HG02970 (cell line): ENCODE data around the gene SPIRE2.
"Not testable (repeated sequence)": the region's sequence is repeated elsewhere in the genome, so short reads cannot be mapped to it uniquely, and the experiment has no call there.

Source experiments
- ATAC-seq: cut with Tn5 transposase; IDR thresholded peaks from one replicate; pipeline ENCODE4 v1.9.1; 2021; ENCODE audit warnings: mild to moderate bottlenecking, moderate library complexity, moderate number of reproducible peaks; ENCODE audit not compliant: unreplicated experiment, low FRiP score

The SPIRE2 gene

DNA sequence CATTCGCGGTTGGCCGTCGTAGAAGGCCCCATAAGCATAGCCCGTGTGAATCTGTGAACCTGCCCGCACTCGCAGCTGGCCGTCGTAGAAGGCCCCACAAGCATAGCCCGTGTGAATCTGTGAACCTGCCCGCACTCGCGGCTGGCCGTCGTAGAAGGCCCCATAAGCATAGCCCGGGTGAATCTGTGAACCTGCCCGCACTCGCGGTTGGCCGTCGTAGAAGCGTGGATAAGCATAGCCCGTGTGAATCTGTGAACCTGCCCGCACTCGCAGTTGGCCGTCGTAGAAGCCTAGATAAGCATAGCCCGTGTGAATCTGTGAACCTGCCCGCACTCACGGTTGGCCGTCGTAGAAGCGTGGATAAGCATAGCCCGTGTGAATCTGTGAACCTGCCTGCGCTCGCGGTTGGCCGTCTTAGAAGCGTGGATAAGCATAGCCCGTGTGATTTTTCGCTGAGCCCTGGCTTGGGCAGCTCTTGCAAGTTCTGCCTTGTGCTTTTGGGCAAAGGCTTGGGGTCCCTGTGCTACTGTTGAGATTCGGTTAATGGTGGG, 6.6 kb downstream of the SPIRE2 start:
- not testable (repeated sequence) for ATAC-seq

DNA sequence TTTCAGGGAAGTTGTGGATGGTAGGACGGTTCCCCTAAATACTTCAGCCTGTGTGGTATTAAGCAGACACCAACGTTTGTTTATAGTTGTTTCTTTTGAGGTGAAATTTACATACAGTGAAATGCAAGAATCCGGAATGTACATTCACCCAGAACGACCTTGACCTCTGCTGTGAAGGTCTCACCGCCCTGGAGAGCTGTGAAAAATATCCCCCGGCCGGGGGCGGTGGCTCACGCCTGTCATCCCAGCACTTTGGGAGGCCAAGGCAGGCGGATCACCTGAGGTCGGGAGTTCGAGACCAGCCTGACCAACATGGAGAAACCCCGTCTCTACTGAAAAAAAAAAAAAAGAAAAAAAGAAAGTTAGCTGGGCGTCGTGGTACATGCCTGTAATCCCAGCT, 8.2 kb downstream of the SPIRE2 start:
- ATAC-seq: not testable (repeated sequence)

DNA sequence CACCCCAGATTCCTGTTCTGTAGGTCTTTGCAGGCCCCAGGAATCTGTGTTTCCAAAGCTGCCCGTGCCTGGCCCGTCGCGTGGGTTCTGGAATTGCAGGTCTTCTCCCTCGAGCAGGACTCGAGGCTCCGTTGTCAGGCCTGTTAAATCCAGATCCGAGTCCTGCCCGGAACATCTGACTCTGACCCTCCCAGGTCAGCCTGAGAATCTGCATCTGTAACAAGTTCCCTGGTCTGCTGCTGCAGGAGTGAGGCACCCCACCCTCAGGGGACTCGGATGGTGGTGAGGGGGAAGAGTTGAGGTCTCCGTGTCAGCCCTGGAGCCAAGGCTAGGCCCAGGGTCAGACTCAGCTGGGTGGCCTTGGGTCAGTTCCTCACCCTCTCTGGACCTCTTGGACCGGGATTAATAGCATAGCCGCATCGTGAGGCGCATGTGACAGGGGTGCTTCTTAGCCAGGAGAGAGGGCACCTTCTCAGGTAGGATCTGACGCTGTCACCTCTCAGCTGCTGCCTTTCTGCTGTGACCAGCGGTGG, 8.8 kb downstream of the SPIRE2 start:
- ATAC-seq: no peak

DNA sequence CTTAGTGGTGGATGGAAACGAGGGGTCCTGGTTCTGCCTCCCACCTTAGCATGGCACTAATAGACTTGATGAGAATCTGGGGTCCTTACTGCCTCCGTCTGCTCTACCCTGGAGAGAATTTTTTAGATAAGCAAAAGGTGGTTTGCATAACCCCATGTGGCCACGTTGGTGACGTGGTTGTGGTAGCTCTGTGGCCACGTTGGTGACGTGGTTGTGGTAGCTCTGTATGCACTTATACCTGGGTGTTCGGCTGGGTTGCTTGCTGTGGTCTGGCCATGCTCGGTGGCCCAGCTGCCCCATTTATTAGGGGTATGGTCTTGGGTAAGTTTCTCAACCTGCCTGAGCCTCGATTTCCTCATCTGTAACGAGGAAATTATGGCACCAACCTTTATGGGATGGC, 13.0 kb downstream of the SPIRE2 start:
- no peak for ATAC-seq

DNA sequence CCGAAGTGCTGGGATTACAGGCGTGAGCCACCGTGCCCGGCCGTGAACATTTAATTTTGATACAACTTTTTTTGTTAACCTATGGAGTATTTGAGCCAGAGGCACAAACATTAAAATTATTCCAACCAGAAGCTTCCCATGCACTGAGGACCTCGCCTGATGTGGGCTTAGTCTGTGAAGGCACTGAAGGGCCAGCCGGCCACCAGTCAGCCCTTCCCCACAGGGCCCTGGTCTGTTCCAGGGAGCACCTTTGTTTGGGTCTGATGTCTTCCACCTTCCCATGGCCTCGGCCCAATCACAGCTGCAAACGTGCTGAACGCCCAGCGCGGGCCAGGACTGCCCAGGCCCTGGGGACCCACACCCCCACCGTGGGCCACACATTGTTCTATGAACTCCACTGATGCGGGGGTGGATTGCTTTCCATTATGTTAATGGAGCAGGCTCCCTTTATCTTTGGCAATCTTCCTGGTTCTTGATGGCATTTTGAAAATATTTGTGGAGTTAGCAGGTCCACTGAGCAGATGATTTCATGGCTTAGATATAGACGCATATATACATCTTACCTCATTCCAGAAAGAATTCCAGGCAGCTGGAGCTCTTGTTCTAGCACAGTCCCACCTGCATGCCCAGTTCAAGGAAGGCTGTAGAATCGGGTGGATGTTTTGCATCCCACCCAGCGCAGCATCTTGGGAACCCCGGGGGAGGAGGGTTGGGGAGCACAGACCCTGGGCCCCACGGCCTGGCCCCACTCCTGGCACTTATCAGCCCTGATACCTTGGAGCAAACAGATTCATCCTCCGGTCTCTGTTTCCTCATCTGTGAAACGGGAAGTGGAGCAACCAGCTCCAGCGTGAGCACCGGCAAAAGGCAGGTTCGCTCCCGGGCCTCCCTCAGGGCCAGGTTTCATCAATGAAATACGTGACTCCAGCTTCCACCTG, 14.5 kb downstream of the SPIRE2 start:
- ATAC-seq: no peak

DNA sequence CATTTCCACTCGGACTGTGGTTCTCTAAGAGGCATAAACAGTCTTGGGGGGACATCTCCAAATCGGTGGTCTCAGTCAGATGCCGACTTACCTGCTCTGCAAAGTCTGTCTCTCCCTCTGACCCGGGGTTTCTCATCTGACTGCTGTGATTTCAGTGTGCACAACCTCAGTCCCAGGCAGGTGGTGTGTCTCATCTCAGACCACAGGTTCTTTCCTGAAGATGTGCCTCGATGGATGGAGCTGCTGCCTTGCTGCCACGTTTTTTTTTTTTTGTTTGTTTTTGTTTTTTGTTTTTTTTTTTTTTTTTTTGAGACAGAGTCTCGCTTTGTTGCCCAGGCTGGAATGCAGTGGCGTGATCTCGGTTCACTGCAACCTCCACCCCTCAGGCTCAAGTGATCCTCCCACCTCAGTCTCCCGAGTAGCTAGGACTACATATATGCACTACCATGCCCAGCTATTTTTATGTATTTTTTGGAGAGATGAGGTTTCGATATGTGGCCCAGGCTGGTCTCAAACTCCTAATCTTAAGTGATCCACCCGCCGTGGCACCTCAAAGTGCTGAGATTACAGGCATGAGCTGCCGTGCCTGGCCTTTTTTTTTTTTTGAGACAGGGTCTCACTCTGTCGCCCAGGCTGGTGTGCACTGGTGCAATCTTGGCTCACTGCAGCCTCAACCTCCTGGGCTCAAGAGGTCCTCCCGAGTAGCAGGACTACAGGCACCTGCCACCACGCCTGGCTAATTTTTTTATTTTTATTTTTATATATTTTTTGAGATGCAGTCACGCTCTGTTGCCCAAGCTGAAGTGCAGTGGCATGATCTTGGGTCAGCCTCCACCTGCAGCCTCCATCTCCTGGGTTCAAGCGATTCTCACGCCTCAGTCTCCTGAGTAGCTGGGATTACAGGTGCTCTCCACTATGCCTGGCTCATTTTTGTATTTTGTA, 15.4 kb downstream of the SPIRE2 start:
- no peak for ATAC-seq

DNA sequence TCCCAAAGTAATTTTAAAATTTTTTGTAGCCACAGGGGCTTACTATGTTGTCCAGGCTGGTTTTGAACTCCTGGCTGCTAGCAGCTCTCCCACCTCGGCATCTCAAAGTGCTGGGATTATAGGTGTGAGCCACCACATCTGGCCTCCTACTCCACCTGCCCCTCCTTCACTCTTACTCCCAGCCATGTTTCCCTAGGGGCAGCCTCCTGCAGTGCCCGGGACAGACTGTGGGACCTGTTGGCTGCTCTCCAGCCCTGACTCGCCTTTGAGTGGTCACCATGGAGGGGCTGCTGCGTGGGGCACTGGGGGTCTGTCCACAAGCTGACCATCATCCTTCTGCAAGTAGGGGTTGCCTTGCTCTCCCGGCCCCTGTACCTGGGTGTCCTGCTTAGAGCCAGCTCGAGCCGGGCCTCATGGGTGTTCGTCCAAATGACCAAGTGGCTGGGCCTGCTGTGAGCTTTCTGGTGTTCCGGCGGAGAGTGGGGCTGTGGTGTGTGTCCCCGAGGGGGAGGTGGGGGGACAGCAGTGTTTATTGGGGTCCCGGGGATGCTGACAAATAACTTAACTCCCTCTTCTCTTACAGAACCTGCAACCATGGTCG, 16.6 kb downstream of the SPIRE2 start:
- ATAC-seq: no peak

DNA sequence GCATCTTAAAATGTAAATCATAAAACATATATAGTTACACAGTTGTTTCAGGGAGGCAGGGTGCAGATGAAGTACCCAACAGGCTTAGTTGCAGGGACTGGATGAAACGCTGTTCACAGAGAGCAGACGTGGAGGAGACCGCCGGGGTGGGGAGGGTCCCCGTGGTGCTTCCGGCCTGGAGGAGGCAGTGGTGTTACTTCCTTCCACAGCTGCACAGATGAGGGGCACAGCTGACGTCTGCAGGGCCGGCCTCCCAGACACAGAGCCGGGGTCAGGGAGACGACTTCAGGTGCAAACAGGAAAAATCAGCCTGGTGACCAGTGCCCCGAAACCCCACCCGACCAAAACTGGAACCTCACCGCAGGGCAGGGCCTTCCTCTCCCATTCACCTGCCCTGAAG, 17.1 kb downstream of the SPIRE2 start:
- no peak for ATAC-seq

DNA sequence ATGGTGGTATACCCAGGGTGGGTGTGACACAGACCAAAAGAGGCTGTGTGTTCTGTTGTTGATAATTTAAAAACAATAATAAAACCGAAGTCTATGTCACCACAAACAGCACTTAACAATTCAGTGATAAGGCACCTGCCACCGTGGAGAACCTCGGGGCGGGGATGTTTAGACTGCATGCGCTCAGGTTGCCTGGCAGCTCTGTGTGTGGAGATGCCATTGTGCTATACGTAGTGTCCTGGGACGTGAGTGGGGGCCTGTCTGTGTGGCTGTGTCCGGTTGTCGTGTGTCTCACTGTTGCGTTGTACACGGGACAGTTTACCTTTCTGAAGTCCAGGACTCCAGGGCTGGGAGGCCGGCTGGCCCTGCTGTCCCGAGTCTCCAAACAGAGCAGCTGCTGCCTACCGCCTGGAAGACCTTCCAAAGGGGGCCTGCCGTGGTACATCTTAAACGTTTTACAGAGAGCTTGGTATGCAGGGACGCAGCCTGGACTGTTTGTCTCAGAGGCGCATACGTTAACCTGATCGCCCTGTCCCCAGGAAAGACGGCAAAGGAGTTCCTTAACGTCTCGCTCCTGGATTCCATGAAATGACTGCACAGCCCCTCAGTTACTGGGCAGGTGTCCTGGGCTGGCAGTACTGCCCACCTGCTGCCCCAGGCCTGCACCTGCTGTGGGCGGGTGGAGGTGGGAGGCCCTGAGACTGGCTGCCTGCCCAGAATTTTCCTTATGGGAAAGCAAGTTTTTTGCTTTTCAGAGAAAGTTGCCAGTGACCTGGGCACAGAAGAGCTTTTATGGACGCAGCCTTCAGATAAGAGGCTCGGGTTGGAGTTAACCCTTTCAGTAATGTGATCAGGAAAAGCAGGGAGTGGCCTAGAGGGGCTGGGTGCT, 19.0 kb downstream of the SPIRE2 start:
- ATAC-seq: no peak

DNA sequence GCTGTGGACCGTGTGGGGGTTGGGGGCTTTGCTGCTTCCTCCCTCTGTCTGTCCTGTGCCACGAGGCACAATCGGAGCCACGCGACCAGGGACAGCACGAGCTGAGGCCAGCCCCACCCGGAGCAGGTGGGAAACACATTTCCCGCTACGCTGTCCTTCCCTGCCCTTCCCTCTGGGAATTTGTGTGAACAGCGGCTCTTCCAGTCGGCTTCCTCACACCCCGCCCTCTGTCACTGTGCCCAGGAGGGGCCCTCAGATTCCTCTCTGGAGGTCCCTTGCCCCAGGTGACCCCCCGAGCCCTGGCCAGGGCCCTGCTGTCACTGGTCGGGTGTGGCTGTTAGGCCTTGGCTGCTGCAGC, 19.6 kb downstream of the SPIRE2 start:
- no peak for ATAC-seq

DNA sequence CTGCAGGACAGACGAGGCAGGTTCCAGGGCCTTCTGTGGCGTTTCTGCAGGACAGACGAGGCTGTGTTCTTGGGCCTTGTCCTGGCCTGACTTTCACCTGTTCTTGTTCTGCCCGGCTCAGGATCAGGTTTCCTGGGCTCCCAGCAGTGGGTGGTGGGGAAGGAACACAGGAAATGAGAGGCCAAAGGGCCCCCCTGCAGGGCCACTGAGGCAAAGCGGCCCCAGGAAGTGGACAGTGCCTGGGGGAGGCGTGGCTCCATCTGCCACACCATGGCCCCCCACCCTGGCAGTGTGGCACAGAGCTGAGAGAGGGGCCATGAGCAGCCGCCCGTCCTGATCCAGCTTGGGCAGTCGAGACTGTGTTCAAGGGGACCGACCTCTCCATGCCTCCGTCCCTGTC, 20.7 kb downstream of the SPIRE2 start:
- no peak for ATAC-seq

DNA sequence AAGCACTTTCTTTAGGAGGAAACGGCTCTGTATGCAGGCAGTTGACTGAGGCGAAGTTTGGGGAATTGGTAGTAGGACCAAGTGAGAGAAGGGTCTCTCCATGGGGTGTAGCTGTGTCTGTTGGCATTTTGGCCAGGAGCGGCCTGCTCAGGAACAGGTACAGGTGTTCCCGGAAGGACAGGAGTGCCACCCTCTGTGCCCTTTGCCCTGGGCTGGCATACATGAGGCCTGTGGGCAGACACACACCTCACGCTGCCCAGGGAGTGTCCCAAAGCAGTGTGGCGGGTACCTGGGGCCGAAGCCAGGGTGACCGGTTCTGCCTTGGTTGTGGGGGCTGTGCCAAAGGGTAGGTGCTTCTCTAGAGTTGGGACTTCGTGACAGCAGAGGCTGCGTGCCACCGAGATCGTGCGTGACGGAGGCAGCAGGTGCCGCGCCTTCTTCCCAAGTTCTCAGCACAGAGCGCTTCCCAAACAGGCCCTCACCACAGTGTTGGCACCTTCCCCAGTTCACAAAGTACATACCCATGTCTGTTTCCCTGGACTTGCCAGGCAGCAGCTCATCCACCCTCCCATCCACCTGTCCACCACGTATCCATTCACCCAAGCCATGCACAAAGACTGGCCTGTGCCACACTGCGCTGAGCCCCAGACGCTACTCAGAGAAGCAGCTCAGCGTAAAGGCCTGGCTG, 25.2 kb downstream of the SPIRE2 start:
- ATAC-seq: no peak

DNA sequence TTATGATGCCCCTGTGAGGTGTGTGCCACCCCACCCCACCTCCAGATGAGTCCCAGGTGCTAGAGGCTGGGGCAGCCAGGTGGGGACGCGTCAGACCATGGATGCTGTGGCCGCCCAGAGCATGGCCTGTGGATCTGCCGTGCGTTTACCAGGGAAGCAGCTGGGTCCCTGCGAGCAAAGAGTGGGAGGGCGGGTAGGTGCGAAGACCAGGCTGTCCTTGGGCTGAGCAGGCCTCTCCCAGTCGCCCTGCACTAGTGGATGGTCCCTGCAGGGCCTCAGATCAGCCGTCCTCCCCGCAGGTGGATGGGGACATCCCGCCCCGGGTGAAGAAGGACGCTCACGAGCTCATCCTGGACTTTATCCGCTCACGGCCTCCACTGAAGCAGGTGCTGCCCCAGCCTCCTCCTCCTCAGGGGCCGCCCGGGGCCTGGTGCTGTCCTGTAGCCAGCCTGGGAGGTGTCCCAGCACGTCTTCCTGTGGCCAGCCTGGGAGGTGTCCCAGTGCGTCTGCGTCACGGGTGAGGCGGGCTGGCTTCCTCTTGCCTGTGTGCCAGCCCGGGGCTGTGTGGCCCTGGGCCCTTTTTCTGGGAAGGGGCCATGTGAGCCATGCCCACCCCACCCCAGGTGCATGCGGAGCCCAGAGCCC, 27.1 kb downstream of the SPIRE2 start:
- ATAC-seq: no peak

DNA sequence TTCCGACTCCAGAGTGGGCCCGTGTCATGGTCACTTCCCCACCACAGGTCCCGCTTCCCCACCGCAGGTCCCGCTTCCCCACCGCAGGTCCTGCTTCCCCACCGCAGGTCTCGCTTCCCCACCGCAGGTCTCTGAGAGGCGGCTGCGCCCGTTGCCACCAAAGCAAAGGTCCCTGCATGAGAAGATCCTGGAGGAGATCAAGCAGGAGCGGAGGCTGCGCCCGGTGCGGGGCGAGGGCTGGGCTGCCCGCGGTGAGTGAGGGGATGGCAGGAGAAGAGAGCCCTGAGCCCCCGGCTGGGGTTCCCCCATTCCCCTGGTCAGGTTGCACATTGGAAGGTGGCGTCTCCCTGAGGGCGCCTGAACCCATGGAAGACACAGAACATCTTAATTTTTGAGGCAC, 27.7 kb downstream of the SPIRE2 start:
- no peak for ATAC-seq

DNA sequence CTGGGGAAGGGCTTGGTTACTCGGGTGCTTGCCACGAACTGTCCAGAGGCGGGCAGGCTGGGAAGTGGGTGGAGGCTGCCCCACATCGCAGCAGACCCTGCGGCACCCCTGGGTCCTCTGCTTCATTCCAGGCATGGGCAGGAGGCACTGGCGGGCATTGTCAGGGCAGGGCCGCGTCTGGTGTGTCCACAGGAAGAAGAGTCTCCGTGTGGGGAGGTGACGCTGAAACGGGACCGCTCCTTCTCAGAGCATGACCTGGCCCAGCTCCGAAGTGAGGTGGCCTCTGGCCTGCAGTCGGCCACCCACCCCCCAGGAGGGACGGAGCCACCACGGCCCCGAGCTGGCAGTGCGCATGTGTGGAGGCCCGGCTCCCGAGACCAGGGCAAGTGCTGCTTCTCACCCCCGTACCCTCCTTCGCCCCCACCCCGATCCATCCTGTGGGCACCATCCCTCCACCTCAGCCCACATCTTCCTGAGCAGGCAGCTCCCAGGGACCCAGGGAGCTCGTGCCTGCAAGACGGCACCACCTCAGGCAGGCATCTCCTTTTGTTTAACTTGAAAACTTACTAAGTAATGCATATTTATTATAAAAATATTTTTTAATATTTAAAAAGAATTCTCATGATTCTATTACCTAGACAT, 30.8 kb downstream of the SPIRE2 start:
- no peak for ATAC-seq

DNA sequence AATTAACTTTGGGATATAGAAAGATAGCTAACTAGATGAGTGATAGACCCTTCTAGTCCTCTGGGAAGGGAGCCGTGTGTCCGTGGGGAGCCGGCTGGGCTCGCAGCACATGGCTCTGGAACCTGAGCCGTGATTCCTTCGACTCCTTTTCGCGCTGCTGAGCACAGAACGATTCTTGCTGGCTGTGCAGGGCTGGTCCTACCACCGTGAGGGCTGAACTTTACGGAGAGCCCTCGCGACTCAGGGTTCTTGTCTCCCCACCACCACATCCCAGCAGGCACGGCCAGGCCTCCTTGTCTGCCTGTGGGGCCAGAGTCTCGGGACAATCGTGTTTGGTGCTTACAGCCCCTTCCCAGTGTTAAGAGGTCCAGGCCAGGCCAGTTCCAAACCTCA, 31.3 kb downstream of the SPIRE2 start:
- ATAC-seq: no peak

DNA sequence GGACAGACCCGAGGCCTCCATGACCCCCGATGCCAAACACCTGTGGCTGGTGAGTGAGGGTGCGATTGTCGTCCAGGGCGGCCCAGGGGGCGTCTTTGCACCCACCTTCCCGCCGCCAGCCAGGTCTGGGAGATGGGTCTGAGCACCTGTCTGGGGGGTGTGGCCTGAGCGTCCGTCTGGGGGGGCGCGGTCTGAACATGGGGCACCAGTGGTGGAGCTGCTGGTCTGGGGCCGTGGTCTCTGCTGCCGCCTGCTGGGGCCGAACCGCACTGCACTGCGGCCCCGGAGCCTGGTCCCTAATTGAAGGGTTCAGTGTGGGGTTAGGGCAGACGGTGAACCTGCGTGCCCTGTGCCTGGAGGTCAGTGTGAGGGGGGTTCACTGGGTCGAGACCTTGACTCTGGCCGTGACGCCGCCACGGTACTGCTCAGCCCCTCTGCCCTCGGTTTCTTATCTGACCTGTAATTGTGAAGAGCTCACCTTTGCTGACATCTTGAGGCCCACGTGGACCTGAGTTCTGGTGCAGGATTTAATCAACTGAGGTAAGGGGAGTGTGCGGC, 32.6 kb downstream of the SPIRE2 start:
- no peak for ATAC-seq

DNA sequence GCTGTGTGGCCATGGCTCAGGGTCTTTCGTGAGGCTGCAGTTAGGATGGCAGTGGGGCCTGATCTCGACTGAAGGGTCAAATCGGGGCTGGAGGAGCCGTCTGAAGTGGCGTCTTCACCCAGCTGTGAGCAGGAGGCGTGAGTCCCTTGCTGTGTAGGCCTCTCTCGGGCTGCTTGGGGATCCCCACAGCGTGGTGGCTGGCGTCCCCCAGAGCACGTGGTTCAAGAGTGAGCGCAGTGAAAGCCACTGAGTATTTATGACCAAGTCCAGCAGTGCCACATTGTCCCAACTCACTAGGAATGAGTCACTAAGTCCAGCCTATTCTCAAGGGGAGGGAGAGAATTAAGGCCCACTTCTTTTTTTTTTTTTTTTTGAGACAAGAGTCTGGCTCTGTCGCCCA, 33.4 kb downstream of the SPIRE2 start:
- ATAC-seq: no peak
